AG04449 (cell line): ENCODE results near the gene IMPA2.

Experiments
- CTCF ChIA-PET: fragments of 350-600 bp; formaldehyde crosslinking; extraction: SDS; loops from one replicate; lab custom pipeline; 2021; ENCODE audit warnings: antibody characterized with exemption; lab: Yijun Ruan, JAX
- POLR2A ChIA-PET: fragments of 400-600, 350-600 bp; formaldehyde crosslinking; extraction: SDS; loops from one replicate; lab custom pipeline; 2020; ENCODE audit warnings: antibody characterized with exemption, inconsistent platforms; lab: Yijun Ruan, JAX
- DNase-seq: peaks from one replicate; pipeline ENCODE4 v3.0.0-alpha.2; 2010; ENCODE audit warnings: low read depth, low spot score
- H3K4me3 ChIP-seq: 2 replicates; pipeline ENCODE4 v1.5.1; 2011; ENCODE audit warnings: low read depth, mild to moderate bottlenecking, control low read depth, low read length
- TF ChIP-seq, protein P1 (sequence below): IDR thresholded peaks from one replicate; pipeline ENCODE4 v1.5.1; 2011; ENCODE audit warnings: mild to moderate bottlenecking, moderate library complexity, low read length, control low read depth, inconsistent platforms; ENCODE audit not compliant: insufficient read depth; ENCODE audit errors: missing control alignments

IMPA2 gene

DNA sequence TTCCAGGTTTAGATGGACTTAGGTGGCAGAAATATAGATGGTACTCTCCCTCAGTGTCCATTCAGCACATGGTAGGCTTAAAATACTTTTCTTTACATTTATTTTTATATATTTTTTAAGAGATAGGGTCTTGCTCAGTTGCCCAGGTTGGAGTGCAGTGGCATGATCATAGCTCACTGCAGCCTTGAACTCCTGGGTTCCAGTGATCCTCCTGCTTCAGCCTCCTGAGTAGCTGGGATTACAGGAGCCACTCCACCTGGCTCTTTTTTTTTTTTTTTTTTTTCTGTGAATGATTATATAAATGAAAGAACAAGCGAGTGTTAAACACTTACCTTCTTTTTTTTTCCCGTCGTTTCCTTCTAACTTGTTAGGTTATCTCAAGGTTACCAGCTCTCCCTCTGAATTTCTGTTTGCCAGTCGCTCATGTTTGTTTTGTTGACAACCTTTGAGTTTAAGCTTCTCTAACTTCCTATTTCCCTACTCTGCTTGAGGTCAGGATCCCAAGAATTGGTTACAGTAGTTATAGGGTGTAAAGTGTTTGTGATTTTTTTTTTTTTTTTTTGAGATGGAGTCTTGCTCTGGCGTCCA, 18.9 kb downstream of the IMPA2 start:
- TF ChIP-seq, protein P1, sequence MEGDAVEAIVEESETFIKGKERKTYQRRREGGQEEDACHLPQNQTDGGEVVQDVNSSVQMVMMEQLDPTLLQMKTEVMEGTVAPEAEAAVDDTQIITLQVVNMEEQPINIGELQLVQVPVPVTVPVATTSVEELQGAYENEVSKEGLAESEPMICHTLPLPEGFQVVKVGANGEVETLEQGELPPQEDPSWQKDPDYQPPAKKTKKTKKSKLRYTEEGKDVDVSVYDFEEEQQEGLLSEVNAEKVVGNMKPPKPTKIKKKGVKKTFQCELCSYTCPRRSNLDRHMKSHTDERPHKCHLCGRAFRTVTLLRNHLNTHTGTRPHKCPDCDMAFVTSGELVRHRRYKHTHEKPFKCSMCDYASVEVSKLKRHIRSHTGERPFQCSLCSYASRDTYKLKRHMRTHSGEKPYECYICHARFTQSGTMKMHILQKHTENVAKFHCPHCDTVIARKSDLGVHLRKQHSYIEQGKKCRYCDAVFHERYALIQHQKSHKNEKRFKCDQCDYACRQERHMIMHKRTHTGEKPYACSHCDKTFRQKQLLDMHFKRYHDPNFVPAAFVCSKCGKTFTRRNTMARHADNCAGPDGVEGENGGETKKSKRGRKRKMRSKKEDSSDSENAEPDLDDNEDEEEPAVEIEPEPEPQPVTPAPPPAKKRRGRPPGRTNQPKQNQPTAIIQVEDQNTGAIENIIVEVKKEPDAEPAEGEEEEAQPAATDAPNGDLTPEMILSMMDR = no peak
- DNase-seq = no peak
- CTCF ChIA-PET = interaction anchor here (1.6 to 21.2 kb wide), 3 partner anchors 54 to 346 kb away, joined by 6 to 809 read pairs (median 114); no protein-coding TSS in a partner anchor
- POLR2A ChIA-PET = no interaction called here
- H3K4me3 ChIP-seq = no peak overlapping the region

DNA sequence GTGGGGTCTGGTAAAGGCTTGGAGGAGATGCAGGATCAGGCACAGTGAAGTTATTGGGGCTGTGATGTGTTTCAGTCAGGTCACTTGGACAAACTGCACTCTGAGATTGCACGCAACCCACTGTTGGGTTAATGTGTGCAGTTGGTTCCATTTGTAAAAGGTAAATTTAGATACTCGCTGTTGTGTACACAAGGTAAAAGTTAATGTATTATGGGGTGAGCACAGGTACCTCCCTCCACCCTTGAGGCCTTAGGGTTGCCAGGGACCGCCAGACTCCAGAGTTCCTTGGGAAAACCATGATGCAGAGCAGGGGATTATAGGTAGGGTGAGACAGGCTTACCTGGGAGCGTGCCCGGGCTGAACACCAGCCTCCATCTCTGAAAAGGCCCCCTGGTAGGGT, 20.1 kb downstream of the IMPA2 start:
- TF ChIP-seq, protein P1 = no peak
- DNase-seq = no peak
- ChIA-PET CTCF (interaction anchor here (1.2 to 21.2 kb wide), 3 partner anchors 22 to 269 kb away, joined by 3 to 809 read pairs (median 8); no protein-coding TSS in a partner anchor), POLR2A (no interaction called here)
- no peak overlapping the region for H3K4me3 ChIP-seq

DNA sequence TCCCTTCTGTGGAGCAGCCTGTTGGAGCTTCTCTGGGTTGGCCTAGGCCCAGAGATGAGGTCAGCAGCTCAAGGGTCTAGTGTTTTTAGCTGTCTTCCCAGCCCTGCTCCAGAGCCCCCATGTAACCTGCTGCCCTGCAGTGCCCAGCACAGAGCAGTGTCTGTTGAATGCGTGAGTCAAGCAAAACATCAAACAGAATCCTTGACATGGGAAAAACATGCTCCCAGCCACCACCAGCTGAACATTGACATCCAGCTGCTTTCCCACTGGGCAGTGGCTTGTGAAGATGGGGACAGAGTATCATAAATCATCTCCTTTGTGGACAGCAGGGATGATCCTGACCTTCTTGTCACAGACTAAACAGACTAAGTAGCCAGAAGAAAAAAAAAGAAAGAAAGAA, 22.6 kb downstream of the IMPA2 start:
- ChIA-PET CTCF (interaction anchor here (1.3 to 21.2 kb wide), 5 partner anchors 7 to 271 kb away, joined by 3 to 809 read pairs (median 8); no protein-coding TSS in a partner anchor), POLR2A (interaction anchor here (1.2 kb wide), 1 partner anchor 13 kb away, joined by 3 read pairs; no protein-coding TSS in a partner anchor)
- TF ChIP-seq, protein P1 = no peak
- no peak for DNase-seq
- no peak overlapping the region for H3K4me3 ChIP-seq

DNA sequence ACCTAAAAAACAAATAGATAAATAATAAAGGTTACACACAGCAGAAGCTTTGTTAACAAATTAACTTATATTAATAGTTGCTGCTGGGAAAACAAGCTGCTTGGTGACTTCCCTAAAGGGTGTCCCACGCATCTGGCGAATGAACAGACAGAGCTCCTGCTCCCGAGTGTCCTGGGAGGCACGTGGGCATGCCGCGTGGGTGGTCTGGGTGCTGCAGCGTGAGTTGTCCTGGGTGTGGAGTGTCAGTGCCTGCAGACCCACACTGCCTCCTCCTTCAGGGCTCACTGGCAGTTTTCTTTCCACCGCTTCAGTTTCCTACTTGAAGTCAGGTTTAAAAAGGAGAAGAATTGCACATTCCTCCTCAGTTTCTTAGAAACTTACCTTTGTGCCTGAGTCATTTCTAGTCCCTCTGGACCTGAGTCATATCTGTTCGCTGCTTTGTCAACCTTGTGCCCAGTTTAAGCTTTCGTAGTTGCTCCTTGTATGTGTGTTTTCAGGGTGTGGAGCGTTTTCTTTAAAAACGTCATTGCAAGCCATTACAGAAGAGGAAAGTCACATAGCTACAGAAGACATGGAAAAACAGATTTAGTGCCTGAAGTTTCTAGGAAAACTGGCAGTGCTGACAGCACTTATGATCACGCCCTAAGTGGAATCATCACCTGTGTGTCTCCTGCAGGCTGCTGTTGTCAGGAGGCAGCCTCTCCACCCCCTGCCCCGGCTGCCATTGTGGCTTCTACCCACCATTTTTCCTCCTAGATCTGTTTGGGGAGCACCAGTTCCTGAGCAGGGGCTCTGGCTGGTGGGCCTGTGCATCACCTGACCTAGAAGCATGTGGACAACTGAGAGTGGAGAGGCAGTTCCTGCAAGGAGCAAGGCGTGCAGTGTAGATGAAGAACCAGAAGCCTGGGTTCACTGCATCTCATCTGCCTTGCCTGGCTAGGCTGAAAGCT, 24.5 kb downstream of the IMPA2 start:
- POLR2A ChIA-PET = no interaction called here

DNA sequence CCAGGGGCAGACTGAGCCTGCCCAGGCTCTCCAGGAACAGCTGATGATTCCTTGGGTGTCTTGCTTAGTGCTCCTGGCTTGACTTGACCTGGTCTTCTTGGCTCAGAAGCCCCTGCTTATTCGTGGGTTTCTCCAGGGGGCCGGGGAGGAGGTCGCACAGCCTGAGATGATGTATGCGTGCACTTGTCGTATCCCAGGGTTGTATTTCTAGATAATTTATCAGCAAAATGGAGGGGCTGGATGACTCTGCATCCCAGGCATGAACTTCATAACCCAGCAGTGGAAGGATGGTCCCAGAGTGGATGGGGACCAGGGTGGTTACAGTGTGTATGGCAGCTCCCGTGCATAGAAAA, 25.2 kb downstream of the IMPA2 start:
- no peak overlapping the region for H3K4me3 ChIP-seq
- ChIA-PET POLR2A (no interaction called here), CTCF (interaction anchor here (3.6 to 21.2 kb wide), 2 partner anchors 10 to 60 kb away, joined by 28 to 809 read pairs; no protein-coding TSS in a partner anchor)
- TF ChIP-seq, protein P1 = no peak
- no peak for DNase-seq

More for the DNA sequence above, 24.5 kb downstream of the IMPA2 start:
- CTCF ChIA-PET = interaction anchor here (3.6 to 21.2 kb wide), 2 partner anchors 9 to 60 kb away, joined by 28 to 809 read pairs; no protein-coding TSS in a partner anchor
- TF ChIP-seq, protein P1 = no peak
- H3K4me3 ChIP-seq = no peak overlapping the region
- DNase-seq = no peak

DNA sequence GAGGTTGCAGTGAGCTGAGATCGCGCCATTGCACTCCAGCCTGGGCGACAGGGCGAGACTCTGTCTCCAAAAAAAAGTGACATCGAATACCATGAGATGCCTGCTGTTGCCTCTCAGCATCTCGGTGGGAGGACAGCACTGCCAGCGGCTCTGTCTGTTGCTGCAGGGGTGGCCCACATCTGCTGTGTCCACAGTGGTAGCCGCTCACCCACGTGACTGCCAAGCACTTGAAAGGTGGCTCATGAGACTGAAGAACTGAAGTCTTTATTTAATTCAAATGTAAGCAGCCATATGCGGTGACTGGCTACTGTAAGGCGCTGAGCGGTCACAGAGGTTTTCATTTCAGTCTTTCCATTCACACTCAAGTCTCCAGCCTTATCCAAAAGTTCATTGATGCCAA, 25.8 kb downstream of the IMPA2 start:
- ChIA-PET CTCF (no interaction called here), POLR2A (no interaction called here)
- no peak overlapping the region for H3K4me3 ChIP-seq
- TF ChIP-seq, protein P1 = no peak
- DNase-seq = no peak
